ENCODE results near the gene RARRES2.

- TF ChIP-seq NFRKB (IDR thresholded peaks at IDR 0.05) (no peak), PKNOX1 (IDR thresholded peaks at IDR 0.05) (no peak), HDGF (IDR thresholded peaks at IDR 0.05; ENCODE audit: borderline replicate concordance) (no peak), LEF1 (IDR thresholded peaks at IDR 0.05; ENCODE audit: borderline replicate concordance) (no peak), ELF4 (IDR thresholded peaks at IDR 0.05) (no peak), FOXK2 (IDR thresholded peaks at IDR 0.05) (no peak), SP1 (IDR thresholded peaks at IDR 0.05) (no peak), TARDBP (IDR thresholded peaks at IDR 0.05) (no peak)
These were observed 17.0 kb downstream of the RARRES2 start for GRCh38 chr7:150324373-150324961.

Data from HEK293T (cell line).